Suprapubic skin (tissue), 4 donors: Measurements from ENCODE around the gene IFT81.

Source experiments
- CTCF ChIP-seq, 2 donors: fragments of 200-600 bp in 1 of 2; fragments of 450-650 bp in 1 of 2; sonication (generic) in 1 of 2; IDR thresholded peaks; one replicate each; pipeline ENCODE4 v1.5.1; 2016 to 2019; ENCODE audit warnings: antibody characterized with exemption in 2 of 2, mild to moderate bottlenecking in 1 of 2, moderate library complexity in 1 of 2
- POLR2A ChIP-seq, 2 donors: fragments of 450-650 bp; IDR thresholded peaks; one replicate each; pipeline ENCODE4 v1.6.1; 2017; ENCODE audit warnings: antibody characterized with exemption in 2 of 2, mild to moderate bottlenecking in 2 of 2, moderate library complexity in 2 of 2
- POLR2AphosphoS5 ChIP-seq, 3 donors: sonication (generic); formaldehyde crosslinking; IDR thresholded peaks; one replicate each; pipeline ENCODE4 v1.6.1; 2017; ENCODE audit warnings: antibody characterized with exemption in 3 of 3

GRCh38 chr12:110227138-110227537, 103.0 kb downstream of the IFT81 start:
- TF ChIP-seq POLR2AphosphoS5 (IDR thresholded peaks at IDR 0.05) (no peak), CTCF (IDR thresholded peaks at IDR 0.05) (no peak), POLR2A (IDR thresholded peaks at IDR 0.05) (no peak)
